Astrocyte (in vitro differentiated cells and primary cell): ENCODE results near the gene STT3B. TPM values are rescaled to one million over a fixed set of nuclear protein-coding genes. Genes with fewer than 3 reads are reported as not detected.

ENCODE experiments used
- DNase-seq: peaks from one replicate; pipeline ENCODE4 v3.0.0-alpha.2; 2010; ENCODE audit warnings: low read depth
- FAIRE-seq: peaks from 2 replicates; lab custom pipeline; 2011; peaks lifted over from hg19 to GRCh38; lab: Jason Lieb, UNC
- H2AFZ ChIP-seq: 2 replicates; pipeline ENCODE4 v1.6.0; 2012; ENCODE audit warnings: low read depth, low read length, inconsistent platforms
- H3K27ac ChIP-seq: 2 replicates; pipeline ENCODE4 v1.5.1; 2011; ENCODE audit warnings: low read depth, low read length, inconsistent platforms
- H3K27me3 ChIP-seq: 2 replicates; pipeline ENCODE4 v1.6.0; 2011; ENCODE audit warnings: low read length, inconsistent platforms; ENCODE audit not compliant: insufficient read depth
- H3K36me3 ChIP-seq: 2 replicates; pipeline ENCODE4 v1.5.1; 2011; ENCODE audit warnings: low read length, inconsistent platforms; ENCODE audit not compliant: insufficient read depth
- H3K4me1 ChIP-seq: 2 replicates; pipeline ENCODE4 v1.5.1; 2011; ENCODE audit warnings: low read length, inconsistent platforms; ENCODE audit not compliant: insufficient read depth
- H3K4me2 ChIP-seq: 2 replicates; pipeline ENCODE4 v1.6.0; 2012; ENCODE audit warnings: low read length, inconsistent platforms
- H3K4me3 ChIP-seq: 2 replicates; pipeline ENCODE4 v1.5.1; 2011; ENCODE audit warnings: low read depth, mild to moderate bottlenecking, low read length, inconsistent platforms; ENCODE audit not compliant: insufficient read depth
- H3K79me2 ChIP-seq: 2 replicates; pipeline ENCODE4 v1.6.0; 2012; ENCODE audit warnings: mild to moderate bottlenecking, low read length, inconsistent platforms; ENCODE audit not compliant: insufficient read depth
- H3K9ac ChIP-seq: 2 replicates; pipeline ENCODE4 v1.6.0; 2012; ENCODE audit warnings: mild to moderate bottlenecking, low read length, inconsistent platforms
- H3K9me3 ChIP-seq: 2 replicates; pipeline ENCODE4 v1.5.1; 2012; ENCODE audit warnings: low read depth, mild to moderate bottlenecking, low read length, inconsistent platforms; ENCODE audit not compliant: insufficient read depth
- H4K20me1 ChIP-seq: 2 replicates; pipeline ENCODE4 v1.6.0; 2012; ENCODE audit warnings: low read length, inconsistent platforms; ENCODE audit not compliant: insufficient read depth
- H3K27ac Mint-ChIP-seq: one replicate; pipeline ENCODE4 v1.8.0; 2021; ENCODE audit warnings: mild to moderate bottlenecking, mixed read lengths; ENCODE audit not compliant: unreplicated experiment
- H3K27me3 Mint-ChIP-seq: one replicate; pipeline ENCODE4 v1.8.0; 2021; ENCODE audit warnings: low read depth, mixed read lengths; ENCODE audit not compliant: unreplicated experiment
- H3K36me3 Mint-ChIP-seq: one replicate; pipeline ENCODE4 v1.8.0; 2021; ENCODE audit warnings: low read depth, mixed read lengths; ENCODE audit not compliant: unreplicated experiment
- H3K4me1 Mint-ChIP-seq: one replicate; pipeline ENCODE4 v1.8.0; 2021; ENCODE audit warnings: low read depth, mixed read lengths; ENCODE audit not compliant: unreplicated experiment
- H3K4me3 Mint-ChIP-seq: one replicate; pipeline ENCODE4 v1.8.0; 2021; ENCODE audit warnings: mild to moderate bottlenecking, moderate library complexity, mixed read lengths; ENCODE audit not compliant: unreplicated experiment
- H3K9me3 Mint-ChIP-seq: one replicate; pipeline ENCODE4 v1.8.0; 2021; ENCODE audit warnings: mild to moderate bottlenecking, mixed read lengths; ENCODE audit not compliant: unreplicated experiment
- CTCF ChIP-seq: IDR thresholded peaks from 2 replicates; pipeline ENCODE4 v1.5.1; 2011; ENCODE audit warnings: low read depth, mild to moderate bottlenecking, inconsistent platforms, low read length, moderate library complexity; ENCODE audit not compliant: insufficient read depth
- EZH2 ChIP-seq: IDR thresholded peaks from 2 replicates; pipeline ENCODE4 v1.6.1; 2012; ENCODE audit warnings: mild to moderate bottlenecking, low read length, inconsistent platforms; ENCODE audit not compliant: insufficient read depth
- total RNA-seq: library from RNA; stranded (reverse); gene quantifications from 2 replicates; pipeline ENCODE4 v1.2.1, GENCODE V29; 2021

STT3B gene
- total RNA-seq, 1 donor from 2014 or later, result 156 TPM

GRCh38 chr3:31538801-31539200 lies 6.1 kb downstream of the STT3B start:
- H3K9ac ChIP-seq, result no peak overlapping the region
- FAIRE-seq, result peak; percentile 5
- no peak overlapping the region for H3K4me3 ChIP-seq
- H3K9me3 ChIP-seq, result no peaks in the 10 kb centered on the region
- Mint-ChIP-seq H3K27ac (no peak overlapping the region), H3K9me3 (no peaks in the 10 kb centered on the region), H3K27me3 (no peaks in the 10 kb centered on the region), H3K4me3 (no peak overlapping the region), H3K36me3 (peaks cover 2% of the 10 kb centered on the region), H3K4me1 (peaks cover 18% of the 10 kb centered on the region)
- H3K27me3 ChIP-seq, result no peaks in the 10 kb centered on the region
- DNase-seq, result no peak
- H4K20me1 ChIP-seq, result peaks cover 91% of the 10 kb centered on the region
- no peak overlapping the region for H2AFZ ChIP-seq
- peaks cover 100% of the 10 kb centered on the region for H3K79me2 ChIP-seq
- H3K4me1 ChIP-seq, result peaks cover 7% of the 10 kb centered on the region
- no peak overlapping the region for H3K27ac ChIP-seq
- H3K36me3 ChIP-seq, result no peaks in the 10 kb centered on the region
- TF ChIP-seq EZH2 (no peak), CTCF (no peak)
- no peak overlapping the region for H3K4me2 ChIP-seq

DNA sequence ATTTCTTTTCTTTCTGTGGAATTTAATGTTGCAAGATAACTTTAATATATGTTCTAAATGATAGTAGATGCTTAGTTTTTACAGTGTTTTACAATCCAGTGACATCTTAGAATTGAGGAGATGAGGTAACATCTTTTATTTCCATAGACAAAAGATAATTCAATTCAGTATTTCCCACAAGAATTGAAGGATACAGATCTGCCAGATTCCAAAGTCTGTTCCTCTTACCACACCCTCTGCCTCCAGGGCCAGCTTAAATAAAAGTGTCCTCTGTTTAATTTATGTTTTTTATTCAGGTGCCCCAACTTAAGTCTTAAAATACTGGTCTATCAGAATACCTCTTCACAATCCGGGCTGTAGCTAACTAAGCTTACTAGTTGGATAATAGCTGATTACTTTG lies 6.5 kb downstream of the STT3B start:
- H3K27me3 Mint-ChIP-seq, result no peaks in the 10 kb centered on the region
- Histone ChIP-seq H3K4me1 (peaks cover 4% of the 10 kb centered on the region), H3K9ac (no peak overlapping the region), H3K79me2 (peaks cover 100% of the 10 kb centered on the region), H3K9me3 (no peaks in the 10 kb centered on the region), H3K27ac (no peak overlapping the region), H3K36me3 (no peaks in the 10 kb centered on the region), H3K4me2 (no peak overlapping the region), H4K20me1 (peaks cover 91% of the 10 kb centered on the region), H3K4me3 (no peak overlapping the region), H3K27me3 (no peaks in the 10 kb centered on the region), H2AFZ (no peak overlapping the region)
- H3K36me3 Mint-ChIP-seq, result peaks cover 2% of the 10 kb centered on the region
- no peak for TF ChIP-seq EZH2
- TF ChIP-seq CTCF, result no peak
- no peak overlapping the region for H3K4me3 Mint-ChIP-seq
- no peaks in the 10 kb centered on the region for H3K9me3 Mint-ChIP-seq
- DNase-seq (no peak), FAIRE-seq (no peak)
- H3K27ac Mint-ChIP-seq, result no peak overlapping the region
- peaks cover 16% of the 10 kb centered on the region for H3K4me1 Mint-ChIP-seq

DNA sequence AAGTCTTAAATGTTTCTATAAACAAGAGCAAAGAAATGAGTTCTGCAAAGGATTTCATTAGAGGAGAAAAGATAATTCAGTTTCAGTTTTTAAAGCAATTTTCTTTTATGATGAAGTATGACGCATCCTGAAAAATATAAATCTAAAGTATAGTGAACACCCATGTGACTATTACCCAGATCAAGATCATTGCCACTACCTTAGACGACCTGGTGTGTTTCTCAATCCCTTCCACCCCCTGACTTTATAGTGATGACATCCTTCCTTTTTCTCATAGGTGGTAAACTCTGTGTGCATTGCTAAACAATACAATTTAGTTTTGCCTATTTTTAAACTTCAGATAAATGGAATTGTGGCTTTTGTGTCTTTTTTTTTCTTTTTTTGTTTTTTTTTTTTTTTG lies 8.4 kb downstream of the STT3B start:
- H3K4me3 ChIP-seq, result no peak overlapping the region
- H3K27ac ChIP-seq, result no peak overlapping the region
- H3K36me3 Mint-ChIP-seq, result peaks cover 2% of the 10 kb centered on the region
- no peak overlapping the region for H2AFZ ChIP-seq
- no peaks in the 10 kb centered on the region for H3K36me3 ChIP-seq
- H3K4me3 Mint-ChIP-seq, result no peak overlapping the region
- H3K4me2 ChIP-seq, result no peak overlapping the region
- TF ChIP-seq EZH2, result no peak
- no peak for TF ChIP-seq CTCF
- peaks cover 16% of the 10 kb centered on the region for H3K4me1 Mint-ChIP-seq
- no peaks in the 10 kb centered on the region for H3K4me1 ChIP-seq
- H3K9me3 Mint-ChIP-seq, result no peaks in the 10 kb centered on the region
- H3K27me3 Mint-ChIP-seq, result no peaks in the 10 kb centered on the region
- no peaks in the 10 kb centered on the region for H3K27me3 ChIP-seq
- no peak for DNase-seq
- no peaks in the 10 kb centered on the region for H3K9me3 ChIP-seq
- FAIRE-seq, result no peak
- no peak overlapping the region for H3K9ac ChIP-seq
- H3K79me2 ChIP-seq, result peaks cover 100% of the 10 kb centered on the region
- no peak overlapping the region for H3K27ac Mint-ChIP-seq
- peaks cover 88% of the 10 kb centered on the region for H4K20me1 ChIP-seq
